ENCODE results near the gene DNAJC5. TPM values are rescaled to one million over a fixed set of nuclear protein-coding genes. Genes with fewer than 3 reads are reported as not detected.

The DNAJC5 gene
- total RNA-seq, 4 donors from 2014 or later = 29.9 to 56.3 (median 45.4) TPM

- ATAC-seq (ENCODE audit: low FRiP score) (no peak), DNase-seq (ENCODE audit: low spot score) (no peak)
- TF ChIP-seq CTCF (IDR thresholded peaks at IDR 0.05) = no peak
Observed at GRCh38 chr20:63883201-63883593, 11.7 kb upstream of the DNAJC5 start.

DNA sequence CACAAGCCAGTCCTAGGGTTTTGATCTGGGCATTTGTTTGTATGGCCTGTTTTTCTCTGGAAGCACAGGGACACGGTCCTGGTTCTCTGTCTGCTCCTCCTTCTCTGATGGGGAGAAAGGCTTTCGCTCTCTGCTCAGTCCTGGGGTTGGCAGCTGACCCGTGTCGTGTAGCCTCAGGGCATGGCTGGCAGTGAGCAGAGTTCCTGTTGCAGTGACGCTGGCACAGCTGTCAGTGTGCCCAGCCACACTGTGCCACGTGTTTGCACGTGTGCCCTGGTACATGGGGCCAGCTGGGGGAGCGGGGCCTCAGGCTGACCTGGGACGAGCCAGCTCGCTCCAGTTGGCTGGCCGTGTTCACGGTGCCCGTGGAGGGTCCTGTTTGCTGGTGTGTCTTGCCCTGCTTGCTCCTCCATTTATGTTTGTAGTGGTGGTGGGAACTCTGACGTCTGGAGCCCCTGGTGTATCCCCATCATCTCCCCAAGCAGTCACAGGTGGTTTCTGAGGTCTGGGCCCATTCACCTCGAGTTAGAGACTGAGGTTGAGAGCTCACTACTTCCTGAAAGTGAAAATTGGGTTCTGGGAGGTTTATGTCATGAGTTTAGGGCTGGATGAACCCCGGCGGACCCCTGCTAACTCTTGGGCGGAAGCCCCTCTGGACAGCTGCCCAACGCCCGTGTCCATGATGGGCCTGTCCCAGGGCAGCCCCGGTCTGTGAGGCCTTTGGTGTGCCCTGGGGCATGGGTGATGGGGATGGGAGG, 10.2 kb upstream of the DNAJC5 start:
- no peak for ATAC-seq (ENCODE audit: low FRiP score)

DNA sequence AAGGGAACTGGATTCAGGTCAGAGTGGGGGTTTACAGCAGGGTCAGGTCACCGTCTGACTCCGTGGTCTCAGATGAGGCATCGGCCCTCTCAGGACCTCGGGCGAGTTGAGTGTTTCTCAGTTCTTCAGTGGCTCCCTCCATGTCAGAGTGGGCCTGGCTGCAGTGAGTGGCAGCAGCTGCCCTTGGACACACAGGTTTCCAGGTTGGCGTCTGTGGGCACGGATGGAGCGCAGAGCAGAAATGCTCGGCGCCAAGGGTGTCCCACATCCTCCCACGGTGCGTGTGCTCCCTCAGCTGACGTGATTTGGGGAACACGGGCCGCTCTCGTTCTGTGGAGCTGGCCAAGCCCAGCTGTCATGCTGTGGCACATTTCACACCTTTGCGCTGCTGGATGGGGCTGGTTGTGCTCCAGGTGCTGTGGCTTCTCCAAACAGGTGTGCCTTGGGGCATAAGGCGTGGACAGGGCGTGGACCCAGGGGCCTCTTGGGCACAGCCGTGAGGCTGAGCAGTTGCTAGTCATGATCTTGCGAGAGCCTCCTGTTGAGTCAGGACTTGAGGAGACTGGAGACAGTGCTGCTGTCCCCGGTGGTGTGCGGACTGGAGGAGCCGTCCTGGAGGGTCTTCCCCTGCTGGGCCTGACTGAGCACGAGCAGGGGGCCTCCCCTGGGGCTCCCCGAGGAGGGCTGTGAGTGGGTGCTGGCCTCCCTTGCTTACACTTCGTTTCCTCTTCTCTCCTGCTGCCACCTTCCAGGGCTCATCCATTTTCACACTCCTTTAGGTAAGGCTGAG, 9.5 kb upstream of the DNAJC5 start:
- ATAC-seq (ENCODE audit: low FRiP score) (no peak), DNase-seq (ENCODE audit: low spot score) (no peak)
- no peak for TF ChIP-seq CTCF (IDR thresholded peaks at IDR 0.05)

More for the DNA sequence above, 10.2 kb upstream of the DNAJC5 start:
- no peak for TF ChIP-seq CTCF (IDR thresholded peaks at IDR 0.05)
- no peak for DNase-seq (ENCODE audit: low spot score)

DNA sequence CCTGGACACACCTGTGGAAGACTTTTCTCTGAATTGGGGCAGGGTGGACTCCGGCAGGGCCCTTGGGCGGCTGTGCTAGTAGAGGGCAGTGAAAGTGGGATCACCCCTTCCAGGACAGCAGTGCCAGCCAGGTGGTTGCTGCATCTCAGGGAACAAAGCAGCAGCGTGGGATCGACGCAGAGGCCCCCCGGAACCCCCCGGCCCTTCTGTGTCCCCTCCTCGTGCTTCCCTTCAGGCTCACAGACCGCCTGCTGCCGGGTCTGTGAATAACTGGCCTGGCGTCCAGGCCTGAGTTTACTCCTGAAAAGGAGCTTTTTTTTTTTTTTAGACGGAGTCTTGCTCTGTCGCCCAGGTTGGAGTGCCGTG, 8.9 kb upstream of the DNAJC5 start:
- TF ChIP-seq CTCF (IDR thresholded peaks at IDR 0.05) = no peak
- ATAC-seq (ENCODE audit: low FRiP score) = no peak
- DNase-seq (ENCODE audit: low spot score) = no peak

- TF ChIP-seq CTCF (IDR thresholded peaks at IDR 0.05) = no peak
- ATAC-seq (ENCODE audit: low FRiP score) (no peak), DNase-seq (ENCODE audit: low spot score) (no peak)
Observed at GRCh38 chr20:63886921-63887320, 8.0 kb upstream of the DNAJC5 start.

- no peak for TF ChIP-seq CTCF (IDR thresholded peaks at IDR 0.05)
- DNase-seq (ENCODE audit: low spot score) = no peak
- ATAC-seq (ENCODE audit: low FRiP score) = no peak
Observed at GRCh38 chr20:63889241-63890200, 5.4 kb upstream of the DNAJC5 start.
